SK-N-SH treated with all-trans-retinoic acid at 6 μM for 48 hours (cell line): ENCODE measurements around the gene MAPK8.

Source experiments
- ATAC-seq: fragments of 200-7000 bp; cut with Tn5 transposase; 3 replicates; pipeline ENCODE4 v1.9.1; 2020; ENCODE audit warnings: mild to moderate bottlenecking, moderate library complexity
- ARNTL ChIP-seq: fragments of 450-650 bp; formaldehyde crosslinking; IDR thresholded peaks from 2 replicates; pipeline ENCODE4 v1.5.0; 2020; ENCODE audit warnings: low read depth, mild to moderate bottlenecking, moderate library complexity, borderline replicate concordance
- CSDC2 ChIP-seq: fragments of 250-450 bp; sonication (Bioruptor Pico); IDR thresholded peaks from 2 replicates; pipeline ENCODE4 v1.5.0; 2020; ENCODE audit warnings: mild to moderate bottlenecking, moderate library complexity
- CSRNP3 ChIP-seq: fragments of 250-450 bp; sonication (Bioruptor Pico); IDR thresholded peaks from 2 replicates; pipeline ENCODE4 v1.5.1; 2021; ENCODE audit warnings: mild to moderate bottlenecking, moderate library complexity
- ESRRG ChIP-seq: fragments of 250-450 bp; sonication (Bioruptor Pico); IDR thresholded peaks from 2 replicates; pipeline ENCODE4 v1.6.1; 2021; ENCODE audit warnings: mild to moderate bottlenecking
- GLIS3 ChIP-seq: fragments of 250-450 bp; sonication (Bioruptor Pico); IDR thresholded peaks from 2 replicates; pipeline ENCODE4 v1.5.0; 2020; ENCODE audit warnings: mild to moderate bottlenecking, moderate library complexity
- ISL1 ChIP-seq: fragments of 250-450 bp; sonication (Bioruptor Pico); IDR thresholded peaks from 2 replicates; pipeline ENCODE4 v2.1.2; 2022; ENCODE audit warnings: mild to moderate bottlenecking, moderate library complexity
- POU6F1 ChIP-seq: fragments of 250-450 bp; sonication (Bioruptor Pico); IDR thresholded peaks from 2 replicates; pipeline ENCODE4 v1.8.0; 2021; ENCODE audit warnings: low read depth, mild to moderate bottlenecking, moderate library complexity, borderline replicate concordance
- RARB ChIP-seq: fragments of 250-450 bp; sonication (Bioruptor Pico); IDR thresholded peaks from 2 replicates; pipeline ENCODE4 v1.8.0; 2021; ENCODE audit warnings: mild to moderate bottlenecking, moderate library complexity
- SNAI2 ChIP-seq: fragments of 250-450 bp; sonication (Bioruptor Pico); IDR thresholded peaks from 2 replicates; pipeline ENCODE4 v1.5.0; 2020; ENCODE audit warnings: mild to moderate bottlenecking, moderate library complexity
- TCF4 ChIP-seq: fragments of 250-450 bp; sonication (Bioruptor Pico); IDR thresholded peaks from 2 replicates; pipeline ENCODE4 v1.8.0; 2021; ENCODE audit warnings: mild to moderate bottlenecking, moderate library complexity, borderline replicate concordance
- TOX ChIP-seq: fragments of 250-450 bp; sonication (Bioruptor Pico); IDR thresholded peaks from 2 replicates; pipeline ENCODE4 v1.8.0; 2021; ENCODE audit warnings: mild to moderate bottlenecking, moderate library complexity, borderline replicate concordance
- ZC3H10 ChIP-seq: fragments of 250-450 bp; sonication (Bioruptor Pico); IDR thresholded peaks from 2 replicates; pipeline ENCODE4 v1.5.1; 2021; ENCODE audit warnings: mild to moderate bottlenecking, moderate library complexity
- ZNF565 ChIP-seq: fragments of 450-650 bp; formaldehyde crosslinking; conservative IDR thresholded peaks from 2 replicates; pipeline ENCODE4 v1.5.0; 2020; ENCODE audit warnings: low read depth, mild to moderate bottlenecking, moderate library complexity
- ZNF70 ChIP-seq: fragments of 450-650 bp; formaldehyde crosslinking; IDR thresholded peaks from 2 replicates; pipeline ENCODE4 v1.5.0; 2020; ENCODE audit warnings: mild to moderate bottlenecking, moderate library complexity
- ZNF8 ChIP-seq: fragments of 450-650 bp; formaldehyde crosslinking; IDR thresholded peaks from 2 replicates; pipeline ENCODE4 v1.5.0; 2020; ENCODE audit warnings: mild to moderate bottlenecking, moderate library complexity
- TF ChIP-seq, protein P1 (sequence below): fragments of 250-450 bp; sonication (Bioruptor Pico); IDR thresholded peaks from 2 replicates; pipeline ENCODE4 v1.5.1; 2020; ENCODE audit warnings: low read depth, mild to moderate bottlenecking, moderate library complexity

The MAPK8 gene

GRCh38 chr10:48485711-48486110 lies 179.2 kb downstream of the MAPK8 start (continued):
- TF ChIP-seq ISL1 (peak; percentile 94), GLIS3 (CRISPR knock-in tag) (no peak), ESRRG (CRISPR knock-in tag) (0 out of 2 replicates have a peak, but pooled peaks have one; percentile 72)

DNA sequence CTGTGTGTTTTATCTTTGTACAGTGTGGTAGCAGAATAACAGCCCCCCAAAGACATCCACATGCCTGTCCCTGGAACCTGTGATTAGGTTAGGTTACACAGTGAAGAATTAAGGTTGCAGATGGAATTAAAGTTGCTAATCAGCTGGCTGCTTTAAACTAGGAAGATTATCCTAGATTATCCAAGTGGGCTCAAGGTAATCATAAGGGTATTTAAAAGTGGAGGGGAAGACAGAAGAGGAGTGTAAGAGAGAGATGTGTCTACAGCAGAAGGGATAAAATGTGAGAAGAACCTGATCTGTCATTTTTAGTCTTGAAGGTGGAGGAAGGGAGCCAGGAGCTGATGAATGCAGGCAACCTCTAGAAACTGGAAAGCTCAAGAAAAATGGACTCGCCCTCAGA lies 180.8 kb downstream of the MAPK8 start:
- ATAC-seq: no peak
- TF ChIP-seq ESRRG (CRISPR knock-in tag) (no peak), ZNF565 (no peak), TOX (CRISPR knock-in tag) (no peak), ZNF8 (CRISPR knock-in tag) (no peak), GLIS3 (CRISPR knock-in tag) (no peak), ARNTL (CRISPR knock-in tag) (no peak), POU6F1 (CRISPR knock-in tag) (no peak), TCF4 (no peak), RARB (CRISPR knock-in tag) (no peak), SNAI2 (CRISPR knock-in tag) (no peak), CSRNP3 (CRISPR knock-in tag) (no peak), ZNF70 (no peak), ZC3H10 (no peak), CSDC2 (CRISPR knock-in tag) (no peak)
- TF ChIP-seq, protein P1, sequence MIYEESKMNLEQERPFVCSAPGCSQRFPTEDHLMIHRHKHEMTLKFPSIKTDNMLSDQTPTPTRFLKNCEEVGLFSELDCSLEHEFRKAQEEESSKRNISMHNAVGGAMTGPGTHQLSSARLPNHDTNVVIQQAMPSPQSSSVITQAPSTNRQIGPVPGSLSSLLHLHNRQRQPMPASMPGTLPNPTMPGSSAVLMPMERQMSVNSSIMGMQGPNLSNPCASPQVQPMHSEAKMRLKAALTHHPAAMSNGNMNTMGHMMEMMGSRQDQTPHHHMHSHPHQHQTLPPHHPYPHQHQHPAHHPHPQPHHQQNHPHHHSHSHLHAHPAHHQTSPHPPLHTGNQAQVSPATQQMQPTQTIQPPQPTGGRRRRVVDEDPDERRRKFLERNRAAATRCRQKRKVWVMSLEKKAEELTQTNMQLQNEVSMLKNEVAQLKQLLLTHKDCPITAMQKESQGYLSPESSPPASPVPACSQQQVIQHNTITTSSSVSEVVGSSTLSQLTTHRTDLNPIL (CRISPR knock-in tag): no peak
- TF ChIP-seq, all 23 proteins: peak for 0
